GM18502 (cell line): ENCODE data around the gene EML4.

ENCODE experiments used
- ATAC-seq: cut with Tn5 transposase; IDR thresholded peaks from one replicate; pipeline ENCODE4 v1.9.1; 2021; ENCODE audit warnings: mild to moderate bottlenecking; ENCODE audit not compliant: unreplicated experiment, poor library complexity

EML4 gene

GRCh38 chr2:42135381-42136312, 33.5 kb upstream of the EML4 start:
- no peak for ATAC-seq

- no peak for ATAC-seq
Observed at GRCh38 chr2:42136782-42137124, 32.4 kb upstream of the EML4 start.

- ATAC-seq = no peak
Observed at GRCh38 chr2:42137125-42137841, 31.9 kb upstream of the EML4 start.

GRCh38 chr2:42138163-42139015, 30.8 kb upstream of the EML4 start:
- ATAC-seq = no peak

- ATAC-seq = no peak
Observed at GRCh38 chr2:42139101-42139500, 30.1 kb upstream of the EML4 start.

GRCh38 chr2:42140496-42140895, 28.7 kb upstream of the EML4 start:
- ATAC-seq = no peak

- ATAC-seq = no peak
Observed at GRCh38 chr2:42141687-42142546, 27.2 kb upstream of the EML4 start.

GRCh38 chr2:42142547-42143184, 26.5 kb upstream of the EML4 start:
- no peak for ATAC-seq

- ATAC-seq = no peak
Observed at GRCh38 chr2:42147641-42148274, 21.4 kb upstream of the EML4 start.

GRCh38 chr2:42150159-42150558, 19.0 kb upstream of the EML4 start:
- no peak for ATAC-seq

GRCh38 chr2:42153944-42154581, 15.1 kb upstream of the EML4 start:
- no peak for ATAC-seq

- no peak for ATAC-seq
Observed at GRCh38 chr2:42156721-42157120, 12.4 kb upstream of the EML4 start.

- ATAC-seq = no peak
Observed at GRCh38 chr2:42161444-42161843, 7.7 kb upstream of the EML4 start.

GRCh38 chr2:42163444-42164045, 5.6 kb upstream of the EML4 start:
- no peak for ATAC-seq

GRCh38 chr2:42164046-42164445, 5.1 kb upstream of the EML4 start:
- no peak for ATAC-seq

- ATAC-seq = no peak
Observed at GRCh38 chr2:42164971-42165370, 4.2 kb upstream of the EML4 start.

GRCh38 chr2:42167458-42167857, 1.7 kb upstream of the EML4 start:
- ATAC-seq = no peak

- no peak for ATAC-seq
Observed at GRCh38 chr2:42168459-42169099, 574 bp upstream of the EML4 start.
